GM12864 (cell line): ENCODE measurements around the gene NFATC2.

Experiments used
- DNase-seq: peaks from one replicate; pipeline ENCODE4 v3.0.0-alpha.2; 2011; ENCODE audit warnings: low read depth
- H3K4me3 ChIP-seq: 2 replicates; pipeline ENCODE4 v1.5.1; 2011; ENCODE audit warnings: mild to moderate bottlenecking, low read depth, low read length, control low read depth
- CTCF ChIP-seq: IDR thresholded peaks from 2 replicates; pipeline ENCODE4 v1.5.1; 2011; ENCODE audit warnings: low read depth, mild to moderate bottlenecking, moderate library complexity, low read length, control low read depth, inconsistent platforms; ENCODE audit errors: missing control alignments

NFATC2 gene

DNA sequence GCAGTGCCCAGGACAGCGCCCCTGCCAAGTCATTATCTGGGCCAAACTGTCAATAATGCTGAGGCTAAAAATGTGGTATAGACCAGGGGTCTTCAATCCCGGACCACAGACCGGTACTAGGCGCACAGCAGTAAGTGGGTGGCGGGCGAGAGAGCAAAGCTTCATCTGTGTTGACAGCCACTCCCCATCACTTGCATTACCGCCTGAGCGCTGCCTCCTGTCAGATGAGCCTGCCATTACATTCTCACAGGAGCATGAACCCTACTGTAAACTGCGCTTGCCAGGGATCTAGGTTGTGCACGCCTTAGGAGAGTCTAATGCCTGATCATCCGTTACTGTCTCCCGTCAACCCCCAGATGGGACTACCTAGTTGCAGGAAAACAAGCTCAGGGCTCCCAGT lies 91.0 kb downstream of the NFATC2 start:
- no peak for TF ChIP-seq CTCF
- no peak overlapping the region for H3K4me3 ChIP-seq
- DNase-seq = no peak

GRCh38 chr20:51450984-51451383 lies 91.5 kb downstream of the NFATC2 start:
- DNase-seq = no peak
- TF ChIP-seq CTCF = no peak
- no peak overlapping the region for H3K4me3 ChIP-seq

DNA sequence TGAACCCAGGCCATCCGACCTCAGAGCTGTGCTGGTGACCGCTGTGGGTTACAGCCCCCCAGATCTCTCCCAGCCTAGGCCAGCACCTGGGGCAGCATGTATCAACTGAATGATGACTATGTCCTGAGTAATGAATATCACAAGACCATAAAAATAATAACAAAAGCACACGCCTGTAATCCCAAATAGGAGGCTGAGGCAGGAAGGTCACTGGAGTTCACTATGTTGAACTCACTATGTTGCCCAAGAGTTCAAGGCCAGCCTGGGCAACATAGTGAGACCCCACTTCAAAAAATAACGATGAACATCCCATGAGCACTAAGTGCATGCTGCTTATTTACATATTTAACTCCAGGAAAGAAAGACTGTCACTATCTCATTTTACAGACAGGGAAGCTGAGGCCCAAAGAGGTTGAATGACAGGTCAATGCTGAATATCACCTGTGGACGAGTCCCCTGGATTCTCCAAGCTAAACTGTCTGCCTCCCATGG lies 92.3 kb downstream of the NFATC2 start:
- no peak overlapping the region for H3K4me3 ChIP-seq
- TF ChIP-seq CTCF = no peak
- DNase-seq = no peak

DNA sequence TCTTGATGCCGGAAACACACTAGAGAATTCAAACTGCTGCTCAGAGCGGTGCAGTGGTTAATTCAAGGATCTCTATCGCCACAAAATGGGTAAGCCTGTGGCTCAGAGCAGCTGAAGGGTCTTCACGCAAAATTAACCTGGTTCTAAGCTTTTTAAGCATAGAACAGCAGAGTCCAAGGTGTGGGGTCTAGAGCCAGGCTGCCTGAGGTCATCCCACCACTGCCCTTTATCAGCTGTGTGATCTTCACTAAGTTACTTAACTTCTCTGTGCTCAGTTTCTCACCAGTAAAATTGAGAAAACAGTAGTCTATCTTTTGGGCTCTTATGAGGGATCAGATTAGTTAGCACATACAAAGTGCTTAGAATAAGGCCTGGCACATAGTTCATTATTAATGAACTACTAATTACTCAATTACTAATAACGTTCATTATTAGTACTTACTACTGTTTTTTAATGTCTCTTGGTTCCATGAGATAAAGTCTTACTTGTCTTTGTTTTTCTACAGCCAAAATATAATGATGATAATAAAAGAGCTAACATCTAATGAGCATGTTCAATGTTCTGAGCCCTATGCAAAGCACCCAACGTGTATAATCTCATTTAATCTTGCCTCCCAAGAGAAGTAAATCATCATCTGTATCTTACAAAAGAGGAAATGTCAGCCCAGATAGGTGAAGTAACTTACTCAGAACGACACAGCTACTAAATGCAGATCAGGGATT lies 92.9 kb downstream of the NFATC2 start:
- no peak for TF ChIP-seq CTCF

DNA sequence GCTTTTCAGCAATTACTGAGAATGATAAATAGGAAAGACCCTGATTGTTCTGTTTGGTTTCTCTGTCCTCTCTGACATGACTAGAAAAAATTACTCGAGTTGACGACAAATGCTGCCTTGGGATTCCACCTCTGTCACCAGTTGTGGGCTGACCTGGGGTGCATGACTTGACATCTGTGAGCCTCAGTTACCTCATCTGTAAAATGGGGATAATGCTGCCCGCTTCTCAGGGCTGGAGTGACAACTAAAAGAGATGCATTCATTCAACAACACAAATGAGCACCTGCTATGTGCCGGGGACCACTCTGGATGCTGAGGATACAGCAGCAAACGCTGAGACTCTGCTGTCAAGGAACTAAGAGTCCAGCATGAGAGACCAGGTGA lies 94.8 kb downstream of the NFATC2 start:
- TF ChIP-seq CTCF = no peak
- no peak overlapping the region for H3K4me3 ChIP-seq
- DNase-seq = no peak

More for the DNA sequence above, 92.9 kb downstream of the NFATC2 start:
- DNase-seq = no peak
- no peak overlapping the region for H3K4me3 ChIP-seq

DNA sequence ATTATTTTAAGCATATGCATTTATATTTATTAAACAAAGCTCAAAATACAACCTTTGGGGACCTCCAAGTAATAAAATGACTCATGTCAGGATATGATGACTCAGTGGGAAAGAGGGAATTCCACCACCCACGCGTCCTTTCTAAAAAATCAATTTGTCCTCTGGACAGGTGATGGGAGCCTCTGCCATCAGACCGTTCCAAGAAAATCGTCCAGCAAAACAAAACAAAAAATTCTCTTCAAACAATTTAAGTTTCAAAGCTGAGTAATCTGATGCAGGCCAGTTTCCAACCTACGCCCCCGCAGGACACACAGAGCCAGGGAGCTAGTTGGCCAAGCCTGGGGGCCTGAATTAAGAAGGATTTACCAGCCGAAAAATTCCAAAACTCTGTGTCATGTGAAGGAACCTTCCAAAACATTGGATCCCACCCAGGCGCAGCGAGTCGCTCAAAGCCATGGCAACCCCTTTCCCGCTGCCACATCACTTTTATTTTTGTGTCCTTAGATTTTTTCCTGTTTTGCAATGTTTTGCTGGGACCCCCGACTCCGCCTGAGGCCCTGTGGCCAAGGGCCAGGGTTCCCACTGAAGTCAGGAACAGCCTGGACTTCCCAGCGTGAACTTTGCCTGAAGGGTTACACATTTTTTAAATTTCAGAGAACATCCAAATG lies 95.3 kb downstream of the NFATC2 start:
- TF ChIP-seq CTCF = no peak
- H3K4me3 ChIP-seq = no peak overlapping the region
- no peak for DNase-seq
